NCI-H446 treated with DMSO at 0.1 percent for 48 hours (cell line): ENCODE results near the gene HIVEP3.

Source experiments
- DNase-seq: peaks from one replicate; lab custom pipeline; 2025; lab: John Stamatoyannopoulos, UW

The HIVEP3 gene

GRCh38 chr1:41483001-41483850, 435.5 kb downstream of the HIVEP3 start:
- DNase-seq = peak; percentile 67

DNA sequence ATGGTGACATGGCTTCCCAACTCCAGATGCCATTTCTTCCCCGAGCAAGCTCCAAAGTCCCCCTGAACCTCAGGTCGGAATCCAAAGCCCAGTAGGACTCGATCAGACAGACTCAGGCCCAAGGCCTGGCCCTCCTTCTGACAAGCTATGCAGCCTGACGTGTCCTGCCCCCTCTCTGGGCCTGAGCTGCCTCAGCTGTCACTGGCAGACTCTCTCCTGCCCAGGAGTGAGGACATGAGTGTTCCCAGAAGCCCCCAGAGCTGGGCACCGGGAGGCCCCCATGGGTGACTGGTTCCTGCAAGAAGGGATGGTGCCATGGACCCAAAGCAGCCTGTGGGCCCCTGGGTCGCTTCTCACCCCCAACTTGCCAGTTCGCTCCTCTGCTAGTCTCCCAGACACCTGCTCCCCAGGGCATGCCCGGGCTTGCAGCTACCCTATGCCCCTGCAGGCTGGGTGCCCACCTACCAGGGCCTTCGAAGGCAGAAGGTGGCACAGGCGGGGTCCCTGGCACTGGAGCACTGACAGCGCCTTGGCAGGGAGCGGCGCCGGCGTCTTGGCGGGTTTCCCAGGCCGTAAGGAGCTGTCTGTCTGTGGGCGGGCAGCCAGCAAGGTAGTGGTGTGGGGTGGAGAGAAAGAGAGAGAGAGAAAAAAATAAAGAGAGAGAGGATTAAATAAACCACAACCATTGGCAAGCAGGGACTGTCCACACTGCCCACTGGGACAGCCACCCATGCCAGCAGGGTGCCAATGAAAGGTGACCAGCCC, 436.5 kb downstream of the HIVEP3 start:
- DNase-seq = peak; percentile 95

- DNase-seq = no peak
These were observed 437.5 kb downstream of the HIVEP3 start for GRCh38 chr1:41481109-41481775.

- DNase-seq = no peak
These were observed 438.3 kb downstream of the HIVEP3 start for GRCh38 chr1:41480204-41481108.

- no peak for DNase-seq
These were observed 438.9 kb downstream of the HIVEP3 start for GRCh38 chr1:41479808-41480160.

DNA sequence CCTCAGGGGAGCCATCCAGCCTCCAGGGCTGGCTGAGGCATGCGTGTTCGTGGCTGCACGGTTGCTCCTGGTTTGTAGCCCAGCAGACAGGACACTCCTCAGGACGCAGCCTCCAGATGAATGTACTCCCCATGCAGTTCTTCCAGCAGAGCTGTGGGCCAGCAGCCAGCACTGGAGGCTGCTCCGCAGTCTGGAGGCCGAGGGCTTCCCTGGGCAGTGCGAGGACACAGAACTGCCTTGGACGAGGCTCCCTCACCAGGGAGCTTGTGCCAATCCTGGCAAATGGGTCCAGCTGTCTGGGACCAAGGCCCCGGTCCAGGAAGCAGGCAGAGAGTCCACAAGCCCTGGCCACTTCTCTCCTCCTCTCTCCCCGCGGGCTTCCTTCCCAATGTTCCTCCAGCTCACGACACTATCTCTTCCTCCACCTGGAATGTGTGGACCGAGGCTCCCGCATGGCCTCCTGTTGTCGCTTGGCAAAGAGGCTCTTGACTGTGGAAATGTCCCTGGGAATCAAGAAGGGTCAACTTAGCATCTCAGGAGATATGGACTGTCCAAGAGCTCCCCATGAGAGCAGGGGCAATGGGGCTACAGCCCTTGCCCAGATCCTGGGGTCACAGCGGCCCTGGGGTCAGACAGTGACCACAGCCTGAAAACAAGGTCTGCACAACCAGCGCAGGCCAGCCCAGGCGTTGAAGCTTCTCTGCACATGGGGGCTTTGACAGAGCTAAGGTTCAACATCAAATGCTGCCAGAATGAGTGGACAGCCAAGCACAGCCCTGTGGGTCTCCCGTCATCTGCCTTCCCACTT, 439.5 kb downstream of the HIVEP3 start:
- peak; percentile 83 for DNase-seq

GRCh38 chr1:41478118-41478748, 440.5 kb downstream of the HIVEP3 start:
- DNase-seq = no peak

DNA sequence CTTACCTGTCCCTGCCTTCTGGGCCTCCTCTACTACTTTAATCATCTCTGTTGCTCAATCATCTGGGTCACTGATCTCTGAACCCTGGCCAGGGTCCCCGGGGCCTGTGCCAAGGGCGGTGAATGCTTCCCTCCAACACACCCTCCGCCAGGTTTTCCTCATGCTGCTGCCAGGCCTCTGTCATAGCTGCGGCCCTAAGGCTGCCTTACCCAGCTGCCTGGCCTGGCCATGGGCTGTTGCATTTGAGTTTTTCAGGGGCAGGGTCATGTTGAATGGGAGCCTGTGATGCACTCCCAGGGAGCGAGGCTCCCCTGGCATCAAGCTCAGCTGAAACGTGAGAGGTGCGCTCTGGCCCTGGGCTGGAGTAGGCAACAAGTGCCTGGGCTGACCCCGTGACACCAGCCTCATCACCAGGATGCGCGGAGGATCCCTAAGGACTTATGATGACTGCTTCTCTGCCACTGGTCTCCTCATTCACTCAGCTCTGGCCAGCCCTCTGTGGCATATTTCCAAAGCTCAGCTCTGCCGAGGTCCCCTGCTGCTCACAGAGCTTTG, 441.8 kb downstream of the HIVEP3 start:
- no peak for DNase-seq

DNA sequence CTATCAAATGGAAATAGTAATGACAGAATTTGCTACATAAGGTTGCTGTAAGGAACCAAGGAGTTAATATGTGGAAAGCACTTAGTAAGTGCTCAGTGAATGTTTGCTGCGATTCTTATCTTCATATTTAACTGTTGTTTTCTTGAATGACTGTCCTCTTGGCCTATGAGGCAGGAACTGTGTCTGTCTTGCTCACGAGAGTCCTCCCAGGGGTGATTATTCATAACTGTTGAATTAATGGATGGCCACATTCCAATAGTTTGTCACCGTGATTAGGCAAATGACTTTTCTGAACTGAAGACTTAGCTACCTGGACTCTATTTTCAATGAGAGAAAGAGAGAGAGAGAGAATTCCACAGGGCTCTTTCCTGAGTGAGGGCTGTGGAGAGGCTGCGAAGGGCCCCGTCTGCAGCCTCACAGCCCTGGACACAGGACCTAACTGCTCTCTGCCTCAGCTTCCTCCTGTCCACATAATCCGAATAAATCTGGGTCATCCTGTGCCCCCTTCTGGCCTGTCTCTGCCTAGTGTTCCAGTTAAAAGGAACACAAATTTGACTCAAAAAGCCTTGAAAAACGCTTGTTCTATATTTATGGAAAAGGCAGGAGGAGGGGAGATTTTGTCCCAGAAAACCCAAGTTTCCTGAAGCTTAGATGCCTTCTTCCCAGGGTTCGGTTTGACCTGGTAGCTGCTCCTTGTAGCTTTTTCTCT, 442.7 kb downstream of the HIVEP3 start:
- no peak for DNase-seq

DNA sequence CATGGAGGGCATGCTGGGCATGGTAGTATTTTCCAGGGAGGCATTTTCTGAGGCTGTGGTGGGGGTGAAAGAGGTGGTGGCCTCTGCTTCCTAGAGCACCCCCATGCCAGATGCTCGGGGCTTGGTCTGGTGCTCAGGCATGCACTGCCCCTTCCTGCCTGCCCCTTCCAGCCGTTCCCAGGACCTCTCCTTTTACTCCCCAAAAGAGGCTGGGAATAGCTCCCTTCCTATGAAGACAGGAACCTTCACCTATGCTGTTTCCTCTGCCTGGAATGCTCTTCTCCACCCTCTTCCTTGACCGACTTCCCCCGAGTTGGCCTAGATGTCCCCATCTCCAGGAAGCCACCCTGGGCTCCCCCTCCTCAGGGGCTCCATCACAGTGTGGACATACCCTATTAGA, 443.4 kb downstream of the HIVEP3 start:
- no peak for DNase-seq

DNA sequence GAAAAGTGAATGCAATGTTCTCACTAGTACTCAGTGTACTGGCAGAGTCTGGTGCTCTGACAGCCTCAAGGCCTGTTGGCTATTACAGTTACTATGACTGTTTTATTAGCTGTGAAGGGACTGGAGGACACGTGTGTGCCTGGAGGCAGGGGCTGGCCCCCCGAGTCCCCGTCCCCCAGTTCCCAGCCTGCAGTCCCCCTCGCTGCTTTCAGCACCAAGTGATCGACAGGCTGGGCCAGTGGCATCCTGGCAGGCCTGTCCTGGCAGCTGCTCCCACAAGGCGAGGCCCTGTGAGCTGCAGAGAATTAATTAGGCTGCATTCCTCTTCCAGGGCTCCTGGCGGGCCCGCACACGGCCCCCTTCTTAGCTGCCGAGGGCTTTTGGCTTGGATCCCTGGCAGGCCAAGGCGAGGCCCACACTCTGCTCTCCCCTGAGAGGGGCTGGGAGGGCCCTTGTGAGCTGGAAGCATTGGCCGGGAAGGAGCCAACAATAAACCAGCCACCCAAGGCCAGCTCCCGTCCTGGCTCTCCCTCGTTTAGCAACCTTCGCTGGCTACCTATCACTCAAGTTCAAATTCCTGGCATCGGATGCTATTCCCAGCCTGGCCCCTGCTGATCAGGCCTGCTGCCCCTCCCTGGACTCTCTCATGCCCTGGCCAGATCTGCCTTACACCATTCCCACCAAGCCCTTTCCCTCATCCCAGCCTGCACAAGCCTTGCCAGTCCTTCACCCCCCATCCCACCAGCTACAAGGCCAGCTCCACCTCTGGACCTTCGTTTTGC, 444.0 kb downstream of the HIVEP3 start:
- DNase-seq = peak; percentile 99

GRCh38 chr1:41473738-41474362, 444.9 kb downstream of the HIVEP3 start:
- DNase-seq = no peak

DNA sequence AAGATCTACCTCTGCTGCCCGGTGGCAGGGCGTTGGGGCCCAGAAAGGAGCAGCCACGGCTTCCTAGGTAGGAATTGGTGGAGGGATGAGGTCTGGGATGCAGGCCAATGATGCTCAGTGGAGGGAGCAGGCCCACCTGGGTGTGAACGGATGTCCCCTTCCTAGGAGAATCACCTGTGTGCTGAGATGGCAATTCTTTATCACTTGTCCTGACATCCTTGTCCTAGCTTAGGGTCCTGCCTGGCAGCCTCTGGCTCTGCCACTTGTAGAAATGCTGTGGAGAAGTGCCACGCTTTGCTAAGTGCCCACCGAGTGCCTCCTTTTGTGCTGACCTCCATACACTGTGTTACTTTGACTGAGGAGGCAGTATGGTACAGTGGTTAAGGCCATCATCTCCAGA, 447.1 kb downstream of the HIVEP3 start:
- DNase-seq = no peak

DNA sequence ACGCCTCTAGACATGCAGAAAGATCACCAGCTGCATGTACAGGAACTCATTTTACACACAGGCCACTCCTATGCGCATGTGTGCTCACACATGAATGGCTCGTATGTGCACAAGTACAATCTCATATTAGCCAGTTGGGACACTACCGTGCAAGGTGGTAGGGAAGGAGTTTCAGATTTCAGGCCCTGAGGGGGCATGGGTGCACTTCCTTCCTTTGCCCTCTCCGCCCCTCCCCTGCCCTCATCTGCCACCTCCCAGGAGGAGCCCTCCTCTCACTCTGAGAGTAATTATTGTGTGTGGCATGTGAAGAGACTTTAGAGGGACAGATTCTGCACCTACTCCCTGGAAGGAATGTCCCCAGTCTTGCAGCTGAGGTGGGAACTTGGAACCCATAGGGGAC, 449.0 kb downstream of the HIVEP3 start:
- no peak for DNase-seq

DNA sequence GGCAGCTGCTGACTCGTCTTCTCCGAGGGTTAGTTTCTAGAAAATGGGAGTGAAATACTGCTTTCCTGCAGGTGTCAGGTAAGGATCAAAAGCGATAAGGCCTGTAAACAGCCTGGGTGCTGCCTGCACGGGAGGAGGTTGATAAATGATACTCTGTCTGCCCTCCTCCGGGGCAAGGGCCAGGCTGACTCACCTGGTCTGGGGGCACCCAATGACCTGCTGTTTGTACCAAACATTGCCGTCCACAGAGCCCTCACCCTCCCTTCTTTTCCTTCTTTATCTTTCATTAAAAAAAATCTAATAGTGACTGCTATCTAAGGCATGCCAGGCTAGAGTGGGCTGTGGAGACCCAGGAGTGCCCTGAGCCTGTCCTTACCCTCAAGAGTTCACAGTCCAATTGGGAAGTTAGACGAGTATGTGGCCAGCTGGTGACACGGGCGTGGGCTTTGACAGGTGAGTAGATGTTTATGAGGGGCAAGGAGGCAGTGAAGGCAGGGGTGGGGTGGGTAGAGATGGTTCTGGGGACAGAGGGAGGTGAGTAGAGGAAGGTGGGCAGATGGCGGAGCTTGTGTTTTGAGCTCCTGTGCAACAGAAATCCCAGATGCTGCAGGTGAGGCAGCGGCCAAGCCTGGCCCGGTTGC, 450.5 kb downstream of the HIVEP3 start:
- no peak for DNase-seq

DNA sequence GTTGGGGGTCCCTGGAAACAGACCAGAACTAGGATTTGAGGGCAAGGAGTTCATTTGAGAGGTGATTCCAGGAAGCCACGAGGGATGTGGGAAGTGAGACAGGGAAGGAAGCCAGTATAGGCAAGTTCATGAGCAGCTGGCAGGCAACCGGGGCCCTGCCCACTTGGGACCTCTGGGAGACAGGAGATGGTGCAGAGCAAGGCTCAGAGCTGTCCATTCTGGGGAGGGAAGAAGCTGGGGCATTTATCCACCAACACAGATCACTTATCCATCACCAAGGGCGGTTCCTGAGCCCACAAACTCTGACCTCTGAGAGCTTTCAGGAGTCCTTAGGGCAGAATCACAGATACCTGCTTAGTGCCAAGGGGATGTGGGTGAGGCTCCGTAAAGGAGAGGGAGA, 451.0 kb downstream of the HIVEP3 start:
- no peak for DNase-seq

- no peak for DNase-seq
These were observed 452.6 kb downstream of the HIVEP3 start for GRCh38 chr1:41466146-41466545.

GRCh38 chr1:41465741-41466140, 453.0 kb downstream of the HIVEP3 start:
- DNase-seq = no peak
